Ishikawa (cell line): ENCODE data around the gene ALG1.

Experiments used
- CEBPB ChIP-seq: IDR thresholded peaks from 2 replicates; pipeline ENCODE4 v1.6.1; 2012
- CREB1 ChIP-seq: IDR thresholded peaks from 2 replicates; pipeline ENCODE4 v1.6.1; 2012; ENCODE audit warnings: low read depth
- EGR1 ChIP-seq: IDR thresholded peaks from 2 replicates; pipeline ENCODE4 v1.6.1; 2012
- EP300 ChIP-seq: IDR thresholded peaks from 2 replicates; pipeline ENCODE4 v1.6.1; 2012; ENCODE audit warnings: borderline replicate concordance
- FOXM1 ChIP-seq: IDR thresholded peaks from 2 replicates; pipeline ENCODE4 v1.6.1; 2012; ENCODE audit warnings: low read depth, borderline replicate concordance
- MAX ChIP-seq: IDR thresholded peaks from 2 replicates; pipeline ENCODE4 v1.6.1; 2012
- NFIC ChIP-seq: IDR thresholded peaks from 2 replicates; pipeline ENCODE4 v1.6.1; 2012
- RAD21 ChIP-seq: IDR thresholded peaks from 2 replicates; pipeline ENCODE4 v1.6.1; 2012; ENCODE audit warnings: low read depth
- REST ChIP-seq: IDR thresholded peaks from 2 replicates; pipeline ENCODE4 v1.6.1; 2012; ENCODE audit warnings: low read depth, mild to moderate bottlenecking
- TAF1 ChIP-seq: IDR thresholded peaks from 2 replicates; pipeline ENCODE4 v1.6.1; 2012; ENCODE audit warnings: low read depth, mild to moderate bottlenecking
- TCF12 ChIP-seq: IDR thresholded peaks from 2 replicates; pipeline ENCODE4 v1.6.1; 2012; ENCODE audit warnings: low read depth
- TEAD4 ChIP-seq: IDR thresholded peaks from 2 replicates; pipeline ENCODE4 v1.6.1; 2012
- USF1 ChIP-seq: IDR thresholded peaks from 2 replicates; pipeline ENCODE4 v1.6.1; 2012
- YY1 ChIP-seq: IDR thresholded peaks from 2 replicates; pipeline ENCODE4 v1.6.1; 2012; ENCODE audit warnings: low read depth
- ZBTB7A ChIP-seq: IDR thresholded peaks from 2 replicates; pipeline ENCODE4 v1.6.1; 2012; ENCODE audit warnings: low read depth

The ALG1 gene

GRCh38 chr16:5066511-5066910 is 5.1 kb upstream of the ALG1 start:
- TF ChIP-seq RAD21 (no peak), MAX (no peak), TEAD4 (no peak), CREB1 (no peak), NFIC (no peak), TAF1 (no peak), YY1 (no peak), USF1 (no peak), FOXM1 (no peak), EP300 (no peak), REST (no peak), EGR1 (no peak), TCF12 (no peak), ZBTB7A (no peak), CEBPB (no peak)

- TF ChIP-seq REST (no peak), YY1 (no peak), EP300 (no peak), EGR1 (no peak), CEBPB (no peak), TAF1 (no peak), ZBTB7A (no peak), CREB1 (no peak), RAD21 (no peak), USF1 (no peak), TCF12 (no peak), NFIC (no peak)
Measured at GRCh38 chr16:5069048-5069447, 2.6 kb upstream of the ALG1 start.

GRCh38 chr16:5069854-5070253 is 1.8 kb upstream of the ALG1 start:
- TF ChIP-seq FOXM1 (no peak), MAX (no peak), USF1 (no peak), CEBPB (no peak), ZBTB7A (no peak), CREB1 (no peak), REST (no peak), TEAD4 (no peak), TCF12 (no peak), RAD21 (no peak), TAF1 (no peak), YY1 (no peak), EGR1 (no peak), EP300 (no peak)

- TF ChIP-seq MAX (no peak), ZBTB7A (no peak), TEAD4 (no peak)
Measured at GRCh38 chr16:5070431-5071186, 1.0 kb upstream of the ALG1 start.
